Heart right ventricle (tissue), 12 donors: Measurements from ENCODE around the gene TMEM217. TPM values are rescaled to one million over a fixed set of nuclear protein-coding genes. Genes with fewer than 3 reads are reported as not detected.

Experiments
- polyA plus RNA-seq, 2 donors: library from polyadenylated mRNA; stranded (reverse); fragments of 200-250 nt; gene quantifications; one replicate each; pipeline ENCODE4 v1.2.3, GENCODE V29; 2013
- total RNA-seq, 10 donors: library from RNA; stranded (reverse); fragmentation: NEBNext Ultra II Directional in 3 of 10; extraction: Animal tissue kit (Norgen Biotek cat#: 25700) in 3 of 10; gene quantifications; one replicate each; pipeline versions ENCODE4 v1.2.1 to v1.2.4, GENCODE V29; 2021 to 2023
- donor health status: ischemic (EF 13 %, LVEDD 7.1; RV severe dilation, severe dysfunction).
- donor health status: healthy with polysubstance abuse.
- donor health status: DM: no; HTN: yes; CAD: no.
- donor health status: DM: no; HTN: no; CAD: no.
- donor health status: ischemic (EF 25% LVEDD 6.9; RV normal size, moderate dysfunction).
- donor health status: ischemic (EF 25% LVEDD 5.7; RV mildly dilated, moderate dysfunction).
- donor health status: healthy.
- donor health status: nonischemic (EF 11% LVEDD 7.7; RV severe dilation, severe dysfunction).
- donor health status: DM: yes; HTN: yes; CAD: no.
- donor health status: PGD.
- donor health status: ischemic (EF 29% LVEDD 5.4; RV normal size, mild dysfunction).
- donor health status: nonischemic (EF 23%, LVEDD 6.1; RV moderate dilation, normal function).

The TMEM217 gene
- total and polyA plus RNA-seq, 12 donors, result 0.20 to 1.1 (median 0.41) TPM; not detected in 2

Other genes with a start within 250 kb of the TMEM217 start
- 100 to 1,000 TPM in 1 of 10 donors, 10 to 100 TPM in 7, 1 to 10 TPM in 2; 9.2 to 106 (median 18.0) TPM for gene PIM1, start 88.0 kb downstream of the TMEM217 start, total RNA-seq
- gene PIM1, start 88.0 kb downstream of the TMEM217 start, polyA plus RNA-seq, result 10 to 100 TPM in 1 of 2 donors, 1 to 10 TPM in 1; 9.4 to 10.8 TPM
- 1 to 10 TPM; 5.4 to 8.1 (median 6.6) TPM for gene TBC1D22B, start 372 bp downstream of the TMEM217 start, total RNA-seq
- 1 to 10 TPM; 5.0 to 5.8 TPM for gene TBC1D22B, start 372 bp downstream of the TMEM217 start, polyA plus RNA-seq
- 10 to 100 TPM; 12.9 to 17.5 (median 15.0) TPM for gene RNF8, start 95.8 kb upstream of the TMEM217 start, total RNA-seq
- 10 to 100 TPM in 1 of 2 donors, 1 to 10 TPM in 1; 9.5 to 10.8 TPM for gene RNF8, start 95.8 kb upstream of the TMEM217 start, polyA plus RNA-seq
- gene CMTR1, start 175.1 kb upstream of the TMEM217 start, total RNA-seq, result 10 to 100 TPM; 22.6 to 37.0 (median 33.5) TPM
- 10 to 100 TPM; 13.1 to 19.7 TPM for gene CMTR1, start 175.1 kb upstream of the TMEM217 start, polyA plus RNA-seq
- gene CCDC167, start 241.7 kb upstream of the TMEM217 start, total RNA-seq, result 10 to 100 TPM; 17.5 to 34.7 (median 24.1) TPM
- gene CCDC167, start 241.7 kb upstream of the TMEM217 start, polyA plus RNA-seq, result 100 to 1,000 TPM in 1 of 2 donors, 10 to 100 TPM in 1; 25.3 to 103 TPM